Astrocyte (in vitro differentiated cells and primary cell): ENCODE data around the gene CST8. TPM values are rescaled to one million over a fixed set of nuclear protein-coding genes. Genes with fewer than 3 reads are reported as not detected.

ENCODE experiments used
- DNase-seq: peaks from one replicate; pipeline ENCODE4 v3.0.0-alpha.2; 2010; ENCODE audit warnings: low read depth
- FAIRE-seq: peaks from 2 replicates; lab custom pipeline; 2011; peaks lifted over from hg19 to GRCh38; lab: Jason Lieb, UNC
- H2AFZ ChIP-seq: 2 replicates; pipeline ENCODE4 v1.6.0; 2012; ENCODE audit warnings: low read depth, low read length, inconsistent platforms
- H3K27ac ChIP-seq: 2 replicates; pipeline ENCODE4 v1.5.1; 2011; ENCODE audit warnings: low read depth, low read length, inconsistent platforms
- H3K27me3 ChIP-seq: 2 replicates; pipeline ENCODE4 v1.6.0; 2011; ENCODE audit warnings: low read length, inconsistent platforms; ENCODE audit not compliant: insufficient read depth
- H3K36me3 ChIP-seq: 2 replicates; pipeline ENCODE4 v1.5.1; 2011; ENCODE audit warnings: low read length, inconsistent platforms; ENCODE audit not compliant: insufficient read depth
- H3K4me1 ChIP-seq: 2 replicates; pipeline ENCODE4 v1.5.1; 2011; ENCODE audit warnings: low read length, inconsistent platforms; ENCODE audit not compliant: insufficient read depth
- H3K4me2 ChIP-seq: 2 replicates; pipeline ENCODE4 v1.6.0; 2012; ENCODE audit warnings: low read length, inconsistent platforms
- H3K4me3 ChIP-seq: 2 replicates; pipeline ENCODE4 v1.5.1; 2011; ENCODE audit warnings: low read depth, mild to moderate bottlenecking, low read length, inconsistent platforms; ENCODE audit not compliant: insufficient read depth
- H3K79me2 ChIP-seq: 2 replicates; pipeline ENCODE4 v1.6.0; 2012; ENCODE audit warnings: mild to moderate bottlenecking, low read length, inconsistent platforms; ENCODE audit not compliant: insufficient read depth
- H3K9ac ChIP-seq: 2 replicates; pipeline ENCODE4 v1.6.0; 2012; ENCODE audit warnings: mild to moderate bottlenecking, low read length, inconsistent platforms
- H3K9me3 ChIP-seq: 2 replicates; pipeline ENCODE4 v1.5.1; 2012; ENCODE audit warnings: low read depth, mild to moderate bottlenecking, low read length, inconsistent platforms; ENCODE audit not compliant: insufficient read depth
- H4K20me1 ChIP-seq: 2 replicates; pipeline ENCODE4 v1.6.0; 2012; ENCODE audit warnings: low read length, inconsistent platforms; ENCODE audit not compliant: insufficient read depth
- H3K27ac Mint-ChIP-seq: one replicate; pipeline ENCODE4 v1.8.0; 2021; ENCODE audit warnings: mild to moderate bottlenecking, mixed read lengths; ENCODE audit not compliant: unreplicated experiment
- H3K27me3 Mint-ChIP-seq: one replicate; pipeline ENCODE4 v1.8.0; 2021; ENCODE audit warnings: low read depth, mixed read lengths; ENCODE audit not compliant: unreplicated experiment
- H3K36me3 Mint-ChIP-seq: one replicate; pipeline ENCODE4 v1.8.0; 2021; ENCODE audit warnings: low read depth, mixed read lengths; ENCODE audit not compliant: unreplicated experiment
- H3K4me1 Mint-ChIP-seq: one replicate; pipeline ENCODE4 v1.8.0; 2021; ENCODE audit warnings: low read depth, mixed read lengths; ENCODE audit not compliant: unreplicated experiment
- H3K4me3 Mint-ChIP-seq: one replicate; pipeline ENCODE4 v1.8.0; 2021; ENCODE audit warnings: mild to moderate bottlenecking, moderate library complexity, mixed read lengths; ENCODE audit not compliant: unreplicated experiment
- H3K9me3 Mint-ChIP-seq: one replicate; pipeline ENCODE4 v1.8.0; 2021; ENCODE audit warnings: mild to moderate bottlenecking, mixed read lengths; ENCODE audit not compliant: unreplicated experiment
- CTCF ChIP-seq: IDR thresholded peaks from 2 replicates; pipeline ENCODE4 v1.5.1; 2011; ENCODE audit warnings: low read depth, mild to moderate bottlenecking, inconsistent platforms, low read length, moderate library complexity; ENCODE audit not compliant: insufficient read depth
- EZH2 ChIP-seq: IDR thresholded peaks from 2 replicates; pipeline ENCODE4 v1.6.1; 2012; ENCODE audit warnings: mild to moderate bottlenecking, low read length, inconsistent platforms; ENCODE audit not compliant: insufficient read depth
- total RNA-seq: library from RNA; stranded (reverse); gene quantifications from 2 replicates; pipeline ENCODE4 v1.2.1, GENCODE V29; 2021

CST8 gene
- total RNA-seq, 1 donor from 2014 or later = not detected

GRCh38 chr20:23444859-23445258, 46.1 kb upstream of the CST8 start:
- Mint-ChIP-seq H3K4me3 (no peak overlapping the region), H3K36me3 (no peaks in the 10 kb centered on the region), H3K9me3 (no peaks in the 10 kb centered on the region), H3K27me3 (peaks cover 9% of the 10 kb centered on the region), H3K27ac (peak overlapping the region; percentile 84), H3K4me1 (peaks cover 18% of the 10 kb centered on the region)
- DNase-seq (no peak), FAIRE-seq (no peak)
- Histone ChIP-seq H3K4me3 (no peak overlapping the region), H3K9me3 (no peaks in the 10 kb centered on the region), H3K9ac (no peak overlapping the region), H3K27ac (no peak overlapping the region), H3K4me1 (peaks cover 14% of the 10 kb centered on the region), H3K4me2 (no peak overlapping the region), H2AFZ (no peak overlapping the region), H4K20me1 (no peaks in the 10 kb centered on the region), H3K79me2 (no peaks in the 10 kb centered on the region), H3K27me3 (no peaks in the 10 kb centered on the region), H3K36me3 (no peaks in the 10 kb centered on the region)
- no peak for TF ChIP-seq CTCF

- H3K27ac Mint-ChIP-seq = peak overlapping the region; percentile 84
- H3K4me3 Mint-ChIP-seq = peak overlapping the region; percentile 45
- peaks cover 18% of the 10 kb centered on the region for H3K4me1 Mint-ChIP-seq
- Histone ChIP-seq H3K9me3 (no peaks in the 10 kb centered on the region), H3K36me3 (no peaks in the 10 kb centered on the region), H3K27me3 (no peaks in the 10 kb centered on the region), H3K4me1 (peaks cover 14% of the 10 kb centered on the region), H4K20me1 (no peaks in the 10 kb centered on the region), H3K4me2 (peak overlapping the region; percentile 48), H3K27ac (peak overlapping the region; percentile 69), H3K4me3 (peak overlapping the region; percentile 22), H3K9ac (peak overlapping the region; percentile 42), H3K79me2 (no peaks in the 10 kb centered on the region), H2AFZ (no peak overlapping the region)
- H3K36me3 Mint-ChIP-seq = no peaks in the 10 kb centered on the region
- DNase-seq = peak; percentile 85
- no peaks in the 10 kb centered on the region for H3K9me3 Mint-ChIP-seq
- peaks cover 3% of the 10 kb centered on the region for H3K27me3 Mint-ChIP-seq
- TF ChIP-seq CTCF (no peak), EZH2 (no peak)
- FAIRE-seq = peak; percentile 87
Measured at GRCh38 chr20:23445596-23446217, 45.2 kb upstream of the CST8 start.

- peaks cover 6% of the 10 kb centered on the region for H3K27me3 Mint-ChIP-seq
- H3K4me3 Mint-ChIP-seq = no peak overlapping the region
- H2AFZ ChIP-seq = no peak overlapping the region
- H3K27ac ChIP-seq = no peak overlapping the region
- no peak overlapping the region for H3K4me3 ChIP-seq
- H3K27me3 ChIP-seq = no peaks in the 10 kb centered on the region
- H3K36me3 Mint-ChIP-seq = no peaks in the 10 kb centered on the region
- peaks cover 14% of the 10 kb centered on the region for H3K4me1 ChIP-seq
- H3K36me3 ChIP-seq = no peaks in the 10 kb centered on the region
- FAIRE-seq (no peak), DNase-seq (peak; percentile 43)
- no peaks in the 10 kb centered on the region for H3K9me3 Mint-ChIP-seq
- no peak overlapping the region for H3K27ac Mint-ChIP-seq
- no peaks in the 10 kb centered on the region for H3K79me2 ChIP-seq
- H3K4me1 Mint-ChIP-seq = peaks cover 18% of the 10 kb centered on the region
- peak overlapping the region; percentile 48 for H3K4me2 ChIP-seq
- no peaks in the 10 kb centered on the region for H4K20me1 ChIP-seq
- H3K9me3 ChIP-seq = no peaks in the 10 kb centered on the region
- TF ChIP-seq CTCF = peak; percentile 58
- no peak for TF ChIP-seq EZH2
- H3K9ac ChIP-seq = no peak overlapping the region
Measured at GRCh38 chr20:23446505-23446904, 44.4 kb upstream of the CST8 start.
